Activated CD4-positive, alpha-beta T cell treated with anti-CD3 and anti-CD28 coated beads for 36 hours (primary cell): ENCODE data around the gene ST7. TPM values are rescaled to one million over a fixed set of nuclear protein-coding genes. Genes with fewer than 3 reads are reported as not detected.
"Not testable (repeated sequence)": the region's sequence is repeated elsewhere in the genome, so short reads cannot be mapped to it uniquely, and the experiment has no call there.

Source experiments
- ATAC-seq: fragments of 200-7000 bp; cut with Tn5 transposase; one replicate; pipeline ENCODE4 v1.10.0; 2021; ENCODE audit warnings: mild to moderate bottlenecking, moderate library complexity
- CTCF ChIA-PET: fragments of 350-600 bp; sonication (Branson Sonifier 250); formaldehyde crosslinking; loops from one replicate; lab custom pipeline; 2021; ENCODE audit warnings: antibody characterized with exemption; lab: Charles Lee
- POLR2A ChIA-PET: fragments of 350-600 bp; sonication (Branson Sonifier 250); formaldehyde crosslinking; loops from one replicate; lab custom pipeline; 2021; ENCODE audit warnings: antibody characterized with exemption, inconsistent platforms; lab: Charles Lee
- DNase-seq: peaks from one replicate; pipeline ENCODE4 v3.0.0-alpha.2; 2020
- H3K27ac Mint-ChIP-seq: one replicate; pipeline ENCODE4 v1.8.0; 2021; ENCODE audit warnings: mixed read lengths
- H3K27me3 Mint-ChIP-seq: one replicate; pipeline ENCODE4 v1.8.0; 2021; ENCODE audit warnings: mixed read lengths
- H3K36me3 Mint-ChIP-seq: one replicate; pipeline ENCODE4 v1.8.0; 2021; ENCODE audit warnings: low read depth, mixed read lengths
- H3K4me1 Mint-ChIP-seq: one replicate; pipeline ENCODE4 v1.8.0; 2021; ENCODE audit warnings: mixed read lengths
- H3K4me3 Mint-ChIP-seq: one replicate; pipeline ENCODE4 v1.8.0; 2021; ENCODE audit warnings: mild to moderate bottlenecking, moderate library complexity, mixed read lengths
- H3K9me3 Mint-ChIP-seq: one replicate; pipeline ENCODE4 v1.8.0; 2021; ENCODE audit warnings: low read depth, mixed read lengths
- intact Hi-C, 2 experiments: fragments of 100-400 bp; cut with DNase I in 1 of 2; cut with micrococcal nuclease in 1 of 2; formaldehyde crosslinking; loops; one replicate each; pipeline versions ENCODE4 v1.14.2 to v1.15.1; 2022 to 2024; cut with DNase I, micrococcal nuclease
- total RNA-seq, 2 experiments: library from RNA; stranded (reverse); gene quantifications; one replicate each; pipeline ENCODE4 v1.2.3, GENCODE V29; 2021

Gene ST7
- total RNA-seq, 2 experiments from 2014 or later, result 6.4 to 8.1 TPM

GRCh38 chr7:117118579-117119180, 165.4 kb downstream of the ST7 start:
- Mint-ChIP-seq H3K36me3 (peaks cover 3% of the 10 kb centered on the region), H3K27me3 (no peaks in the 10 kb centered on the region), H3K4me3 (no peak overlapping the region), H3K27ac (no peak overlapping the region), H3K4me1 (no peaks in the 10 kb centered on the region), H3K9me3 (no peaks in the 10 kb centered on the region)
- DNase-seq (no peak), ATAC-seq (no peak)
- POLR2A ChIA-PET, result no interaction called here
- intact Hi-C loops, result loop anchor here (1.0 to 2.0 kb wide), 5 partner anchors 108 to 188 kb away; no protein-coding TSS in a partner anchor
- CTCF ChIA-PET, result interaction anchor here (0.7 to 10.9 kb wide), 16 partner anchors 8 to 192 kb away, joined by 3 to 213 read pairs (median 3); no protein-coding TSS in a partner anchor

GRCh38 chr7:117119192-117119924, 166.1 kb downstream of the ST7 start:
- ChIA-PET POLR2A (no interaction called here), CTCF (interaction anchor here (0.7 to 10.9 kb wide), 20 partner anchors 8 to 229 kb away, joined by 3 to 213 read pairs (median 3); partner anchors contain the start of gene ST7)
- peaks cover under 1% of the 10 kb centered on the region for H3K4me1 Mint-ChIP-seq
- H3K36me3 Mint-ChIP-seq, result peaks cover 3% of the 10 kb centered on the region
- H3K27ac Mint-ChIP-seq, result no peak overlapping the region
- H3K4me3 Mint-ChIP-seq, result no peak overlapping the region
- no peaks in the 10 kb centered on the region for H3K27me3 Mint-ChIP-seq
- ATAC-seq (no peak), DNase-seq (peak; percentile 87)
- H3K9me3 Mint-ChIP-seq, result no peaks in the 10 kb centered on the region
- intact Hi-C loops, result loop anchor here (1.0 to 2.0 kb wide), 5 partner anchors 109 to 189 kb away; no protein-coding TSS in a partner anchor

- DNase-seq, H3K4me1 Mint-ChIP-seq, ATAC-seq, H3K4me3 Mint-ChIP-seq, POLR2A ChIA-PET, H3K27ac Mint-ChIP-seq, H3K9me3 Mint-ChIP-seq, H3K27me3 Mint-ChIP-seq, H3K36me3 Mint-ChIP-seq: not testable (repeated sequence)
- CTCF ChIA-PET, result interaction anchor here (0.7 to 10.9 kb wide), 10 partner anchors 9 to 230 kb away, joined by 3 to 213 read pairs (median 4); partner anchors contain the start of gene ST7
- intact Hi-C loops, result loop anchor here in 1 of 2 experiments (10.0 kb wide), 1 partner anchor 946 kb away; no protein-coding TSS in a partner anchor
Observed at GRCh38 chr7:117120321-117120720, 167.0 kb downstream of the ST7 start.

GRCh38 chr7:117122036-117122435, 168.7 kb downstream of the ST7 start:
- CTCF ChIA-PET, result interaction anchor here (0.8 to 10.9 kb wide), 8 partner anchors 8 to 192 kb away, joined by 3 to 213 read pairs (median 3); no protein-coding TSS in a partner anchor
- DNase-seq, H3K36me3 Mint-ChIP-seq, H3K9me3 Mint-ChIP-seq, ATAC-seq, H3K4me1 Mint-ChIP-seq, H3K4me3 Mint-ChIP-seq, H3K27me3 Mint-ChIP-seq, H3K27ac Mint-ChIP-seq: not testable (repeated sequence)
- intact Hi-C loops, result loop anchor here in 1 of 2 experiments (10.0 kb wide), 1 partner anchor 947 kb away; no protein-coding TSS in a partner anchor
- POLR2A ChIA-PET, result interaction anchor here (0.6 kb wide), 1 partner anchor 140 kb away, joined by 3 read pairs; no protein-coding TSS in a partner anchor

- no peak overlapping the region for H3K4me3 Mint-ChIP-seq
- ATAC-seq (no peak), DNase-seq (no peak)
- ChIA-PET CTCF (interaction anchor here (0.8 to 10.9 kb wide), 8 partner anchors 8 to 193 kb away, joined by 3 to 213 read pairs (median 3); no protein-coding TSS in a partner anchor), POLR2A (no interaction called here)
- H3K4me1 Mint-ChIP-seq, result peaks cover 8% of the 10 kb centered on the region
- H3K36me3 Mint-ChIP-seq, result peaks cover 3% of the 10 kb centered on the region
- intact Hi-C loops, result loop anchor here in 1 of 2 experiments (10.0 kb wide), 1 partner anchor 948 kb away; no protein-coding TSS in a partner anchor
- no peak overlapping the region for H3K27ac Mint-ChIP-seq
- no peaks in the 10 kb centered on the region for H3K27me3 Mint-ChIP-seq
- H3K9me3 Mint-ChIP-seq, result no peaks in the 10 kb centered on the region
Observed at GRCh38 chr7:117122536-117122935, 169.2 kb downstream of the ST7 start.

- Mint-ChIP-seq H3K4me1 (peaks cover 8% of the 10 kb centered on the region), H3K36me3 (peaks cover 3% of the 10 kb centered on the region), H3K4me3 (no peak overlapping the region), H3K9me3 (no peaks in the 10 kb centered on the region), H3K27me3 (no peaks in the 10 kb centered on the region), H3K27ac (no peak overlapping the region)
- CTCF ChIA-PET, result interaction anchor here (1.0 to 10.9 kb wide), 5 partner anchors 103 to 194 kb away, joined by 3 to 213 read pairs (median 7); no protein-coding TSS in a partner anchor
- POLR2A ChIA-PET, result no interaction called here
- no peak for DNase-seq
- intact Hi-C loops, result loop anchor here in 1 of 2 experiments (10.0 kb wide), 1 partner anchor 949 kb away; no protein-coding TSS in a partner anchor
- no peak for ATAC-seq
Observed at GRCh38 chr7:117123311-117123926, 170.1 kb downstream of the ST7 start.

- intact Hi-C loops, result loop anchor here in 1 of 2 experiments (1.0 to 10.0 kb wide), 3 partner anchors 117 to 950 kb away; partner anchors contain the start of gene CAPZA2
- Mint-ChIP-seq H3K27me3 (no peaks in the 10 kb centered on the region), H3K36me3 (peaks cover 3% of the 10 kb centered on the region), H3K9me3 (no peaks in the 10 kb centered on the region), H3K4me1 (peaks cover 8% of the 10 kb centered on the region), H3K4me3 (no peak overlapping the region), H3K27ac (no peak overlapping the region)
- DNase-seq (peak; percentile 87), ATAC-seq (peak; percentile 98)
- ChIA-PET CTCF (interaction anchor here (0.6 to 10.9 kb wide), 16 partner anchors 9 to 254 kb away, joined by 3 to 213 read pairs (median 4); no protein-coding TSS in a partner anchor), POLR2A (interaction anchor here (0.6 to 0.9 kb wide), 2 partner anchors 136 to 174 kb away, joined by 3 read pairs; no protein-coding TSS in a partner anchor)
Observed at GRCh38 chr7:117124591-117125220, 171.4 kb downstream of the ST7 start.

GRCh38 chr7:117126676-117127075, 173.4 kb downstream of the ST7 start:
- no peaks in the 10 kb centered on the region for H3K27me3 Mint-ChIP-seq
- no peak overlapping the region for H3K4me3 Mint-ChIP-seq
- H3K36me3 Mint-ChIP-seq, result no peaks in the 10 kb centered on the region
- no peak overlapping the region for H3K27ac Mint-ChIP-seq
- peaks cover 8% of the 10 kb centered on the region for H3K4me1 Mint-ChIP-seq
- ATAC-seq (no peak), DNase-seq (no peak)
- intact Hi-C loops, result loop anchor here (1.0 to 10.0 kb wide), 4 partner anchors 142 to 952 kb away; partner anchors contain the start of gene CAPZA2 (in 1 of the 2)
- H3K9me3 Mint-ChIP-seq, result no peaks in the 10 kb centered on the region
- CTCF ChIA-PET, result interaction anchor here (0.8 to 10.9 kb wide), 16 partner anchors 9 to 261 kb away, joined by 3 to 213 read pairs (median 6); no protein-coding TSS in a partner anchor
- POLR2A ChIA-PET, result no interaction called here

GRCh38 chr7:117127585-117128168, 174.4 kb downstream of the ST7 start:
- H3K4me1 Mint-ChIP-seq, result peaks cover 15% of the 10 kb centered on the region
- POLR2A ChIA-PET, result no interaction called here
- intact Hi-C loops, result loop anchor here (1.0 to 10.0 kb wide), 4 partner anchors 143 to 953 kb away; partner anchors contain the start of gene CAPZA2 (in 1 of the 2)
- DNase-seq (peak; percentile 72), ATAC-seq (peak; percentile 40)
- no peaks in the 10 kb centered on the region for H3K27me3 Mint-ChIP-seq
- CTCF ChIA-PET, result interaction anchor here (0.6 to 10.9 kb wide), 27 partner anchors 8 to 1847 kb away, joined by 3 to 213 read pairs (median 3); partner anchors contain the start of gene ST7
- H3K9me3 Mint-ChIP-seq, result no peaks in the 10 kb centered on the region
- H3K4me3 Mint-ChIP-seq, result no peak overlapping the region
- H3K36me3 Mint-ChIP-seq, result no peaks in the 10 kb centered on the region
- no peak overlapping the region for H3K27ac Mint-ChIP-seq

- H3K27ac Mint-ChIP-seq, result no peak overlapping the region
- ChIA-PET POLR2A (no interaction called here), CTCF (interaction anchor here (1.0 to 3.4 kb wide), 7 partner anchors 12 to 205 kb away, joined by 3 to 22 read pairs (median 5); no protein-coding TSS in a partner anchor)
- H3K4me1 Mint-ChIP-seq, result peaks cover 14% of the 10 kb centered on the region
- DNase-seq, result no peak
- no peaks in the 10 kb centered on the region for H3K9me3 Mint-ChIP-seq
- H3K4me3 Mint-ChIP-seq, result no peak overlapping the region
- H3K27me3 Mint-ChIP-seq, result no peaks in the 10 kb centered on the region
- ATAC-seq, result no peak
- intact Hi-C loops, result loop anchor here in 1 of 2 experiments (5.0 to 10.0 kb wide), 2 partner anchors 267 to 955 kb away; partner anchors contain the start of gene CAPZA2
- no peaks in the 10 kb centered on the region for H3K36me3 Mint-ChIP-seq
Observed at GRCh38 chr7:117129521-117129955, 176.2 kb downstream of the ST7 start.
